B cell (primary cell): ENCODE measurements around the gene TOMM40. TPM values are rescaled to one million over a fixed set of nuclear protein-coding genes. Genes with fewer than 3 reads are reported as not detected.

Experiments
- ATAC-seq: fragments of 200-7000 bp; cut with Tn5 transposase; one replicate; pipeline ENCODE4 v1.10.0; 2021; ENCODE audit warnings: low read depth, mild to moderate bottlenecking, moderate number of reproducible peaks, moderate library complexity
- CTCF ChIA-PET: fragments of 350-600 bp; sonication (Branson Sonifier 250); formaldehyde crosslinking; loops from one replicate; lab custom pipeline; 2021; ENCODE audit warnings: antibody characterized with exemption, inconsistent platforms; lab: Charles Lee
- POLR2A ChIA-PET: fragments of 350-600 bp; sonication (Branson Sonifier 250); formaldehyde crosslinking; loops from one replicate; lab custom pipeline; 2021; ENCODE audit warnings: antibody characterized with exemption; lab: Charles Lee
- DNase-seq: peaks from one replicate; pipeline ENCODE4 v3.0.0; 2013
- H2AFZ ChIP-seq: 2 replicates; pipeline ENCODE4 v1.6.1; 2012; ENCODE audit warnings: mild to moderate bottlenecking, low read depth, low read length; ENCODE audit not compliant: insufficient read depth, poor library complexity, severe bottlenecking
- H3K27ac ChIP-seq, 2 donors: 1 replicate in 1 of 2; 2 replicates in 1 of 2; pipeline ENCODE4 v1.5.1; 2012 to 2013; ENCODE audit warnings: low read length in 2 of 2, mild to moderate bottlenecking in 2 of 2, moderate library complexity in 1 of 2
- H3K27me3 ChIP-seq, 4 experiments: fragments of 200-600 bp in 1 of 4; sonication (generic) in 1 of 4; replicated peaks in 1 of 4; 1 replicate in 2 of 4; 2 replicates in 2 of 4; pipeline versions ENCODE4 v1.6.1 to v1.7.0; 2013 to 2016; ENCODE audit warnings: low read length in 3 of 4, mild to moderate bottlenecking in 2 of 4, mixed read lengths in 1 of 4, moderate library complexity in 1 of 4; ENCODE audit not compliant: insufficient read depth in 4 of 4, control insufficient read depth in 3 of 4; ENCODE audit errors: control extremely low read depth in 1 of 4
- H3K36me3 ChIP-seq, 2 experiments: replicated peaks in 1 of 2; 1 replicate in 1 of 2; 2 replicates in 1 of 2; pipeline versions ENCODE4 v1.6.1 to v1.7.1; 2013; ENCODE audit warnings: low read length in 1 of 2; ENCODE audit not compliant: insufficient read depth in 2 of 2, control insufficient read depth in 1 of 2; ENCODE audit errors: control extremely low read depth in 1 of 2, extremely low read depth in 1 of 2
- H3K4me1 ChIP-seq, 2 donors: fragments of 200-600 bp in 1 of 2; sonication (generic) in 1 of 2; 1 replicate in 1 of 2; 2 replicates in 1 of 2; pipeline versions ENCODE4 v1.5.1 to v1.6.1; 2013 to 2017; ENCODE audit warnings: low read length in 2 of 2; ENCODE audit not compliant: control insufficient read depth in 2 of 2, insufficient read depth in 2 of 2
- H3K4me2 ChIP-seq: replicated peaks from 2 replicates; pipeline ENCODE3; 2012; ENCODE audit warnings: mild to moderate bottlenecking, low read depth, low read length; ENCODE audit not compliant: poor library complexity, severe bottlenecking
- H3K4me3 ChIP-seq, 5 experiments: fragments of 200-600 bp in 1 of 5; sonication (generic) in 1 of 5; 1 replicate in 3 of 5; 2 replicates in 2 of 5; pipeline versions ENCODE4 v1.5.1 to v1.7.0; 2011 to 2016; ENCODE audit warnings: low read length in 4 of 5, mild to moderate bottlenecking in 4 of 5, low read depth in 2 of 5, control low read depth in 1 of 5, moderate library complexity in 1 of 5; ENCODE audit not compliant: insufficient read depth in 1 of 5; ENCODE audit errors: control extremely low read depth in 1 of 5, extremely low read depth in 1 of 5
- H3K79me2 ChIP-seq: fragments of 200-600 bp; sonication (generic); one replicate; pipeline ENCODE4 v1.6.0; 2016; ENCODE audit warnings: low read length; ENCODE audit not compliant: control insufficient read depth, insufficient read depth
- H3K9ac ChIP-seq: fragments of 200-600 bp; sonication (generic); 2 replicates; pipeline ENCODE4 v1.6.1; 2017; ENCODE audit warnings: mild to moderate bottlenecking, low read length, moderate library complexity
- H3K9me3 ChIP-seq, 3 donors: one replicate each; pipeline versions ENCODE4 v1.6.1 to v1.7.1; 2013; ENCODE audit warnings: low read length in 2 of 3; ENCODE audit not compliant: control insufficient read depth in 2 of 3, insufficient read depth in 1 of 3; ENCODE audit errors: control extremely low read depth in 1 of 3
- H4K20me1 ChIP-seq: 2 replicates; pipeline ENCODE4 v1.6.0; 2012; ENCODE audit warnings: mild to moderate bottlenecking, low read length; ENCODE audit not compliant: insufficient read depth, control insufficient read depth, poor library complexity, severe bottlenecking
- H3K27ac Mint-ChIP-seq: one replicate; pipeline ENCODE4 v1.8.0; 2021; ENCODE audit warnings: mixed read lengths
- H3K27me3 Mint-ChIP-seq: one replicate; pipeline ENCODE4 v1.8.0; 2021; ENCODE audit warnings: mixed read lengths
- H3K4me1 Mint-ChIP-seq: one replicate; pipeline ENCODE4 v1.8.0; 2021; ENCODE audit warnings: mixed read lengths
- H3K4me3 Mint-ChIP-seq: one replicate; pipeline ENCODE4 v1.8.0; 2021; ENCODE audit warnings: mixed read lengths
- H3K9me3 Mint-ChIP-seq: one replicate; pipeline ENCODE4 v1.8.0; 2022; ENCODE audit warnings: mixed read lengths; ENCODE audit not compliant: insufficient read depth
- EZH2 ChIP-seq: IDR thresholded peaks from 2 replicates; pipeline ENCODE4 v1.6.1; 2012; ENCODE audit warnings: borderline replicate concordance, low read depth, mild to moderate bottlenecking, moderate library complexity, low read length; ENCODE audit not compliant: insufficient read depth, poor library complexity, severe bottlenecking
- WGBS: methylation state at CpG from one replicate; pipeline ENCODE4 v1.1.5; 2013; ENCODE audit warnings: missing lambda C conversion rate; ENCODE audit not compliant: insufficient coverage; 5-methylcytosine and 5-hydroxymethylcytosine counted together
- intact Hi-C: fragments of 100-400 bp; cut with micrococcal nuclease; formaldehyde crosslinking; loops from one replicate; pipeline ENCODE4 v1.10.0; 2022
- polyA plus RNA-seq: library from polyadenylated mRNA; depleted of rRNA; stranded (reverse); fragments of >200 nt; gene quantifications from 2 replicates; pipeline ENCODE4 v1.2.3, GENCODE V29; 2012
- total RNA-seq, 2 donors: library from RNA; stranded (reverse); fragments of 120-200 nt in 1 of 2; gene quantifications; 1 replicate in 1 of 2; 2 replicates in 1 of 2; pipeline versions ENCODE4 v1.2.3 to v1.2.4, GENCODE V29; 2013 to 2022
- TF ChIP-seq, protein P1 (sequence below): fragments of 200-600 bp; IDR thresholded peaks from one replicate; pipeline ENCODE4 v1.8.0; 2022; ENCODE audit warnings: antibody characterized with exemption, mild to moderate bottlenecking

TOMM40 gene
- total and polyA plus RNA-seq, 2 donors (not counting 1 experiment from before 2014, with no cell fraction given) = 30.9 to 31.1 TPM

DNA sequence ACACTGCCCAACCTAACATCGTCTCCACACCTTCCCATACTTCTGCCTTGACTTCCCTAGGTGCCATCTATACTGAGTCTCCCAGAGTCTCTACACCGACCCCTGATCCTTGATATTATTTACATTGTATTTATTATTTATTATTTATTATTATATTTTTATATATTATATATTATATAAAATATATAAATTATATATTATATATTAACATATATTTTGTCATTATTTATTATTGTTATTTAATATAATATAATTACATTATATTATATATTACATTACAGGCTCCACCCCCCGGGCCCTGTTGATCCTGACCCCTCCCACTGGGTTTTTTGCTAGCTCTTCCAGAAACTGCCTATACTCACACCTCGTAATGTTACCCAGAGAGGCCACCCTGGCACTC lies 18.4 kb upstream of the TOMM40 start:
- no peak overlapping the region for H3K4me2 ChIP-seq
- no peaks in the 10 kb centered on the region for H3K4me1 ChIP-seq
- no peak overlapping the region for H2AFZ ChIP-seq
- ChIA-PET POLR2A (interaction anchor here (0.8 kb wide), 1 partner anchor 164 kb away, joined by 4 read pairs; no protein-coding TSS in a partner anchor), CTCF (no interaction called here)
- no peak overlapping the region for H3K4me3 ChIP-seq
- WGBS = 60% methylated on average over 2 of the region's 4 CpGs
- H3K27ac ChIP-seq = no peak overlapping the region
- H3K27me3 ChIP-seq = peaks cover 0 to 3% (median 0%) of the 10 kb centered on the region in 4 experiments
- TF ChIP-seq, protein P1, sequence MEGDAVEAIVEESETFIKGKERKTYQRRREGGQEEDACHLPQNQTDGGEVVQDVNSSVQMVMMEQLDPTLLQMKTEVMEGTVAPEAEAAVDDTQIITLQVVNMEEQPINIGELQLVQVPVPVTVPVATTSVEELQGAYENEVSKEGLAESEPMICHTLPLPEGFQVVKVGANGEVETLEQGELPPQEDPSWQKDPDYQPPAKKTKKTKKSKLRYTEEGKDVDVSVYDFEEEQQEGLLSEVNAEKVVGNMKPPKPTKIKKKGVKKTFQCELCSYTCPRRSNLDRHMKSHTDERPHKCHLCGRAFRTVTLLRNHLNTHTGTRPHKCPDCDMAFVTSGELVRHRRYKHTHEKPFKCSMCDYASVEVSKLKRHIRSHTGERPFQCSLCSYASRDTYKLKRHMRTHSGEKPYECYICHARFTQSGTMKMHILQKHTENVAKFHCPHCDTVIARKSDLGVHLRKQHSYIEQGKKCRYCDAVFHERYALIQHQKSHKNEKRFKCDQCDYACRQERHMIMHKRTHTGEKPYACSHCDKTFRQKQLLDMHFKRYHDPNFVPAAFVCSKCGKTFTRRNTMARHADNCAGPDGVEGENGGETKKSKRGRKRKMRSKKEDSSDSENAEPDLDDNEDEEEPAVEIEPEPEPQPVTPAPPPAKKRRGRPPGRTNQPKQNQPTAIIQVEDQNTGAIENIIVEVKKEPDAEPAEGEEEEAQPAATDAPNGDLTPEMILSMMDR = no peak
- no peak for TF ChIP-seq EZH2
- Mint-ChIP-seq H3K4me1 (no peaks in the 10 kb centered on the region), H3K4me3 (no peak overlapping the region), H3K9me3 (no peaks in the 10 kb centered on the region), H3K27me3 (peaks cover 10% of the 10 kb centered on the region), H3K27ac (no peak overlapping the region)
- DNase-seq (no peak), ATAC-seq (no peak)
- H3K9ac ChIP-seq = no peak overlapping the region
- no peaks in the 10 kb centered on the region for H3K9me3 ChIP-seq
- H4K20me1 ChIP-seq = no peaks in the 10 kb centered on the region
- no peaks in the 10 kb centered on the region for H3K36me3 ChIP-seq
- no peaks in the 10 kb centered on the region for H3K79me2 ChIP-seq
- intact Hi-C loops = no loop called here

DNA sequence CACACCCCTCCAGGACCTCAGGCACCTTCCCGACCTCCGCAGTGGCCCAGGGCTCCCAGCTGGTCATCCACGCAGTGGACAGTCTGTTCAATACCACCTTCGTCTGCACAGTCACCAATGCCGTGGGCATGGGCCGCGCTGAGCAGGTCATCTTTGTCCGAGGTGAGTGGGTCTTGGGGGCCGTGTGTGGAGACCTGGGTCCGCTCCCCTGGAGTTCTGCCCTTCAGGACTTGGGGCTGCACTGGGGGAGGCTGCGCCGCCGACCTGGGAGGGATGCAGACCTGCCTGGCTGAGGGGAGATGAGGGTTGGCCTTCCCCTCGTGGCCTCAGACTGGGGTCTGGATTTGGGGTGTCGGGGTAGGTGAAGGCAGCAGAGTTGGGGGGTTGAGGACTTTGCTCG lies 16.7 kb upstream of the TOMM40 start:
- no peaks in the 10 kb centered on the region for H3K4me1 ChIP-seq
- POLR2A ChIA-PET = no interaction called here
- no peaks in the 10 kb centered on the region for H3K4me1 Mint-ChIP-seq
- no peak overlapping the region for H2AFZ ChIP-seq
- no peak for TF ChIP-seq EZH2
- TF ChIP-seq, protein P1 = no peak
- no peaks in the 10 kb centered on the region for H4K20me1 ChIP-seq
- DNase-seq (no peak), ATAC-seq (no peak)
- no peaks in the 10 kb centered on the region for H3K79me2 ChIP-seq
- no peak overlapping the region for H3K9ac ChIP-seq
- H3K27me3 ChIP-seq = peaks cover 0 to 3% (median 0%) of the 10 kb centered on the region in 4 experiments
- H3K36me3 ChIP-seq = no peaks in the 10 kb centered on the region
- H3K27ac Mint-ChIP-seq = no peak overlapping the region
- intact Hi-C loops = no loop called here
- 88% methylated on average over 15 of the region's 16 CpGs for WGBS
- no peaks in the 10 kb centered on the region for H3K9me3 Mint-ChIP-seq
- H3K4me2 ChIP-seq = no peak overlapping the region
- H3K27ac ChIP-seq = no peak overlapping the region
- H3K9me3 ChIP-seq = no peaks in the 10 kb centered on the region
- no peak overlapping the region for H3K4me3 ChIP-seq
- CTCF ChIA-PET = no interaction called here
- H3K4me3 Mint-ChIP-seq = no peak overlapping the region
- H3K27me3 Mint-ChIP-seq = peaks cover 15% of the 10 kb centered on the region
